Neuronal stem cell (in vitro differentiated cells): ENCODE measurements around the gene SLC47A1. TPM values are rescaled to one million over a fixed set of nuclear protein-coding genes. Genes with fewer than 3 reads are reported as not detected.
A peak's percentile ranks its signal among the peaks of the same experiment; 100 is the strongest.

Experiments used
- DNase-seq: peaks from one replicate; pipeline ENCODE4 v3.0.0-alpha.2; 2013; ENCODE audit warnings: low spot score
- H2AFZ ChIP-seq: one replicate; pipeline ENCODE4 v1.6.1; 2013; ENCODE audit warnings: mild to moderate bottlenecking, low read length, inconsistent platforms
- H2AK5ac ChIP-seq: 2 replicates; pipeline ENCODE4 v1.6.1; 2013; ENCODE audit warnings: low read depth, mild to moderate bottlenecking, inconsistent platforms, low read length, moderate library complexity, mixed read lengths
- H2BK120ac ChIP-seq: 2 replicates; pipeline ENCODE4 v1.6.1; 2013; ENCODE audit warnings: low read depth, mild to moderate bottlenecking, inconsistent platforms, low read length, moderate library complexity, mixed read lengths
- H2BK12ac ChIP-seq: one replicate; pipeline ENCODE4 v1.6.1; 2013; ENCODE audit warnings: low read length, inconsistent platforms
- H2BK15ac ChIP-seq: 2 replicates; pipeline ENCODE4 v1.6.1; 2013; ENCODE audit warnings: mild to moderate bottlenecking, low read length, inconsistent platforms, mixed read lengths
- H2BK5ac ChIP-seq: one replicate; pipeline ENCODE4 v1.6.1; 2013; ENCODE audit warnings: inconsistent platforms, mild to moderate bottlenecking, low read length, moderate library complexity
- H3K14ac ChIP-seq: one replicate; pipeline ENCODE4 v1.6.1; 2013; ENCODE audit warnings: low read length, inconsistent platforms
- H3K18ac ChIP-seq: 2 replicates; pipeline ENCODE4 v1.6.1; 2013; ENCODE audit warnings: low read length, inconsistent platforms
- H3K23ac ChIP-seq: 2 replicates; pipeline ENCODE4 v1.6.1; 2013; ENCODE audit warnings: low read depth, mild to moderate bottlenecking, mixed read lengths, low read length, inconsistent platforms; ENCODE audit not compliant: poor library complexity
- H3K27ac ChIP-seq: replicated peaks from 3 replicates; pipeline ENCODE4 v1.5.1; 2013; ENCODE audit warnings: low read length, inconsistent platforms
- H3K27me3 ChIP-seq, 3 experiments: 2 replicates each; pipeline ENCODE4 v1.6.1; 2013; ENCODE audit warnings: low read length in 3 of 3, mild to moderate bottlenecking in 2 of 3, inconsistent platforms in 1 of 3, low read depth in 1 of 3, mixed read lengths in 1 of 3, moderate library complexity in 1 of 3; ENCODE audit not compliant: control insufficient read depth in 3 of 3, insufficient read depth in 3 of 3
- H3K36me3 ChIP-seq, 2 donors: replicated peaks in 1 of 2; 2 replicates each; pipeline ENCODE4 v1.6.1; 2013; ENCODE audit warnings: low read length in 2 of 2; ENCODE audit not compliant: control insufficient read depth in 2 of 2, insufficient read depth in 2 of 2
- H3K4ac ChIP-seq: 2 replicates; pipeline ENCODE4 v1.6.1; 2013; ENCODE audit warnings: inconsistent platforms, mild to moderate bottlenecking, low read length, moderate library complexity
- H3K4me1 ChIP-seq, 2 donors: 1 replicate in 1 of 2; 2 replicates in 1 of 2; pipeline ENCODE4 v1.6.1; 2013; ENCODE audit warnings: low read length in 2 of 2, low read depth in 1 of 2; ENCODE audit not compliant: control insufficient read depth in 2 of 2, insufficient read depth in 1 of 2
- H3K4me2 ChIP-seq: one replicate; pipeline ENCODE4 v1.6.1; 2013; ENCODE audit warnings: mild to moderate bottlenecking, low read length, inconsistent platforms; ENCODE audit not compliant: insufficient read depth, poor library complexity, severe bottlenecking
- H3K4me3 ChIP-seq, 2 donors: 2 replicates each; pipeline ENCODE4 v1.5.1; 2013; ENCODE audit warnings: low read length in 2 of 2, mild to moderate bottlenecking in 2 of 2, inconsistent platforms in 1 of 2, moderate library complexity in 1 of 2
- H3K79me1 ChIP-seq: one replicate; pipeline ENCODE4 v1.6.1; 2013; ENCODE audit warnings: low read depth, mild to moderate bottlenecking, inconsistent platforms, low read length, moderate library complexity
- H3K9ac ChIP-seq: one replicate; pipeline ENCODE4 v1.6.1; 2013; ENCODE audit warnings: mild to moderate bottlenecking, low read depth, low read length, inconsistent platforms; ENCODE audit not compliant: poor library complexity
- H3K9me3 ChIP-seq, 2 donors: replicated peaks in 1 of 2; 2 replicates each; pipeline versions ENCODE3 to v1.6.1; 2013; ENCODE audit warnings: low read length in 2 of 2, mild to moderate bottlenecking in 2 of 2, inconsistent platforms in 1 of 2, low read depth in 1 of 2, mixed read lengths in 1 of 2, moderate library complexity in 1 of 2; ENCODE audit not compliant: control insufficient read depth in 2 of 2, insufficient read depth in 1 of 2
- H4K8ac ChIP-seq: one replicate; pipeline ENCODE4 v1.6.1; 2013; ENCODE audit warnings: low read depth, mild to moderate bottlenecking, inconsistent platforms, low read length, moderate library complexity
- H4K91ac ChIP-seq: one replicate; pipeline ENCODE4 v1.6.1; 2013; ENCODE audit warnings: low read length, low read depth, mild to moderate bottlenecking, inconsistent platforms; ENCODE audit not compliant: poor library complexity
- WGBS, 2 donors: extraction: QIAGEN DNeasy Blood & Tissue Kit; methylation state at CpG; one replicate each; pipeline ENCODE4 v1.1.7; 2013; ENCODE audit warnings: missing lambda C conversion rate in 2 of 2, mixed read lengths in 1 of 2; ENCODE audit not compliant: insufficient read length in 2 of 2, insufficient replicate concordance in 1 of 2; ENCODE audit errors: extremely low coverage in 2 of 2; 5-methylcytosine and 5-hydroxymethylcytosine counted together
- polyA plus RNA-seq, 2 experiments: library from polyadenylated mRNA; stranded (reverse); fragments of 200-250 nt; gene quantifications; one replicate each; pipeline ENCODE4 v1.2.3, GENCODE V29; 2013

The SLC47A1 gene, protein sequence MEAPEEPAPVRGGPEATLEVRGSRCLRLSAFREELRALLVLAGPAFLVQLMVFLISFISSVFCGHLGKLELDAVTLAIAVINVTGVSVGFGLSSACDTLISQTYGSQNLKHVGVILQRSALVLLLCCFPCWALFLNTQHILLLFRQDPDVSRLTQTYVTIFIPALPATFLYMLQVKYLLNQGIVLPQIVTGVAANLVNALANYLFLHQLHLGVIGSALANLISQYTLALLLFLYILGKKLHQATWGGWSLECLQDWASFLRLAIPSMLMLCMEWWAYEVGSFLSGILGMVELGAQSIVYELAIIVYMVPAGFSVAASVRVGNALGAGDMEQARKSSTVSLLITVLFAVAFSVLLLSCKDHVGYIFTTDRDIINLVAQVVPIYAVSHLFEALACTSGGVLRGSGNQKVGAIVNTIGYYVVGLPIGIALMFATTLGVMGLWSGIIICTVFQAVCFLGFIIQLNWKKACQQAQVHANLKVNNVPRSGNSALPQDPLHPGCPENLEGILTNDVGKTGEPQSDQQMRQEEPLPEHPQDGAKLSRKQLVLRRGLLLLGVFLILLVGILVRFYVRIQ
- polyA plus RNA-seq (2013, experiment 1 of 2): 1.4 TPM
- 1.0 TPM for polyA plus RNA-seq (2013, experiment 2 of 2)

DNA sequence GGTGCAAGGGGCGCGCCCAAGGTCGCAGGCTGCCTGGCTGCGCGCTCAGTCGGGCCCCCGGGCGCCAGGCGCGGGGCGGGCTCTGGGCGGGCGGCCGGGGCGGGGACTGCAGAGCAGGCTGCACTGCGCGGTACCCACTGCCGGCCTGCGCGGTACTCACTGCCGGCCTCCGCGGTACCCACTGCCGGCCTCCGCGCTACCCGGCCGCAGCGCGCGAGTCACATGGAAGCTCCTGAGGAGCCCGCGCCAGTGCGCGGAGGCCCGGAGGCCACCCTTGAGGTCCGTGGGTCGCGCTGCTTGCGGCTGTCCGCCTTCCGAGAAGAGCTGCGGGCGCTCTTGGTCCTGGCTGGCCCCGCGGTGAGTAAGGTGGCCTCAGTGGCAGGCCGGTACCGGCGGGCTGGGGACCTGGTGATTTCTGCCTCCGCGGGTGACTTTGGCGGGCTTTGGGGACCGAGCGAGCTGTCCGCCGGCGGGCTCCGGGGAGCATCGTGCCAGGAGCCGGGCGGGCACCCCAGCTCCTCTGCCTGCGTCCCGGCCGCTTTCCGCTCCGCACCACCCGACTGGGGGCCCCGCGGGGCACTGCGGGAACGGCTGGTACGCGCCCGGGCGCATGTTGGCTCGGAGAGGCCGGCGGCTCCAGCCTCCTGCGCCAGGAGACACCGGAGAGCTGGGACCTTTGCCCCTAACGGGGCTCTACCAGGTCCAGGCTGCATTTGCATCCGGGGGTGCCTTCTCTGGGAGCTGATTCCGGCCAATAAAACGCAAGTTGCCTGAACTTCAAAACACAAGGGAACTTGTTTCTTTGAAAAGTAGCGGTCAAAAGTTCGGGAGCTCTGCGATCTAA lies at the start of gene SLC47A1:
SLC47A1 (plus strand) TSS at position 137 of the 844 bp plus-strand sequence; CDS start at position 223, 86 bp downstream.
- Histone ChIP-seq H2BK15ac (no peak within 1 kb of the TSS), H3K27me3 (peaks cover 9 to 79% (median 31%) of the 10 kb centered on the region in 3 experiments)
- WGBS, 2 donors: no CpG with 5 or more reads among the region's 87 CpGs

DNA sequence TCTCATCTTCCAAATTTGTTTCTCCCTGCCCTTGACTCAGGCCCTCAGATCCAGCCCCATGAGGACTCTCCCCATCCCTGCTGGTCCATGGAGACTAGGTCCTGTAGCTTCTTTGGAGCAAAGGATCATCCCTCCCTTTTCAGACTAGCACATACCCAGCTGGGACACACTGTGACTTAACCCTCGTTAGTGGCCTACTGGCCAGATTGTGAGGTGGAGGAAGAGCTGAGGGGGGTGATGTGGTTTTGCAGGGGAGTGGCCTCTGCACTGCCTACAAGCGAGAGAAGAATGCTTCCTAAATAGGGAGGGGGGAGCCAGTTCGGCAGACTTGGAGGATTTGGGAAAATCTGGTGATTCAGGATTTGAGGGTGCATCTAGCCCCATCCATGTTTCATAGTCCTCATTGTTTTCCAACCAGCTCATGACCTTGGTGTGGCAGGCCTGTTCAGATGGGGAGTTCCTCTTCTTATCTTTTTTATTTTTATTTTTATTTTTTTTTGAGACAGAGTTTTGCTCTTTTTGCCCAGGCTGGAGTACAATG lies 47.8 kb upstream of the SLC47A1 start:
- no peak overlapping the region for H2BK12ac ChIP-seq
- H3K14ac ChIP-seq: no peak overlapping the region
- no peak overlapping the region for H3K4ac ChIP-seq
- no peak overlapping the region for H4K91ac ChIP-seq
- H3K79me1 ChIP-seq: no peaks in the 10 kb centered on the region
- peaks cover 0 to 9% of the 10 kb centered on the region in 2 donors for H3K4me1 ChIP-seq
- no peak overlapping the region for H3K23ac ChIP-seq
- peak overlapping the region in 1 of 2 donors; percentile 40 for H3K4me3 ChIP-seq
- no peak for DNase-seq
- no CpG with 5 or more reads among the region's 3 CpGs for WGBS, 2 donors
- H3K9ac ChIP-seq: no peak overlapping the region
- H3K18ac ChIP-seq: no peak overlapping the region
- H3K36me3 ChIP-seq: no peaks in the 10 kb centered on the region
- H2BK15ac ChIP-seq: no peak overlapping the region
- no peak overlapping the region for H2BK120ac ChIP-seq
- H3K27ac ChIP-seq: no peak overlapping the region
- H3K4me2 ChIP-seq: no peak overlapping the region
- no peaks in the 10 kb centered on the region for H3K9me3 ChIP-seq
- H4K8ac ChIP-seq: no peak overlapping the region
- H2BK5ac ChIP-seq: no peak overlapping the region
- no peak overlapping the region for H2AK5ac ChIP-seq
- H3K27me3 ChIP-seq: no peaks in the 10 kb centered on the region
- no peak overlapping the region for H2AFZ ChIP-seq

More for the DNA sequence above, at the start of gene SLC47A1:
- Histone ChIP-seq H4K8ac (no peak within 1 kb of the TSS), H3K4me1 (peaks cover 4 to 5% of the 10 kb centered on the region in 2 donors), H2BK5ac (no peak within 1 kb of the TSS), H3K14ac (no peak within 1 kb of the TSS), H3K9me3 (no peaks in the 10 kb centered on the region), H2AK5ac (no peak within 1 kb of the TSS), H3K23ac (no peak within 1 kb of the TSS), H2BK120ac (no peak within 1 kb of the TSS), H3K36me3 (no peaks in the 10 kb centered on the region), H3K4me2 (peak within 1 kb of the TSS; percentile 91), H2AFZ (peak within 1 kb of the TSS; percentile 83), H3K9ac (peak within 1 kb of the TSS; percentile 33), H3K79me1 (no peaks in the 10 kb centered on the region), H3K27ac (no peak within 1 kb of the TSS), H3K4ac (no peak within 1 kb of the TSS), H3K18ac (peak within 1 kb of the TSS; percentile 81), H4K91ac (no peak within 1 kb of the TSS), H2BK12ac (no peak within 1 kb of the TSS), H3K4me3 (peak within 1 kb of the TSS; percentile 20 to 82)
- peak; percentile 40 for DNase-seq

DNA sequence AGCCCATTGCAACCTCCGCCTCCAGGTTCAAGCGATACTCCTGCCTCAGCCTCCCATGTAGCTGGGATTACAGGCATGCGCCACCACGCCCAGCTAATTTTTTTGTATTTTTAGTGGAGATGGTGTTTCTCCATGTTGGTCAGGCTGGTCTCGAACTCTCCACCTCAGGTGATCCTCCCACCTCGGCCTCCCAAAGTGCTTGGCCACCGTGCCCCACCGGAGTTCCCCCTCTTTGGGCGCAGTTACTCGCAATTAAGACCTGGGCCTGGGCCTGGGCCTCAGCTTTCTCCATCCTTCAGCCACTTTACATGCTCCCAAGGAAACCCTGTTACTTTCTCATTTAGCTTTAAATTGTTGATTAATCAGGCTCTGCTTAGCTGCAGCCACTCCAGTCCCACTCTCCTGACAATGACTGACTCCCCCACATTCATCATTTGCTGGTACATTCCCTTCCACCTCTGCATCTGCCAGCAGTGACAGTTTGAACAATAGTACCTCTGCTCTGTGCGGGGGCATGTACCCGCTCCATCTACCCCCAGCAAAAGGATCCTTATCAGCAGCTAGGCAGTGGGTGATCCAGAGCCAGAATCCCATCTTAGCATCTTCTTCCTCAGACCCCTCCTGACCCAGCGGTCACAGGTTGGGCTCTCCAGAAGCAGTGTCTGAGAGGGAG lies 47.2 kb upstream of the SLC47A1 start:
- Histone ChIP-seq H3K27ac (no peak overlapping the region), H4K8ac (no peak overlapping the region), H3K18ac (no peak overlapping the region), H2AFZ (no peak overlapping the region), H3K4me3 (no peak overlapping the region), H4K91ac (no peak overlapping the region), H3K9me3 (no peaks in the 10 kb centered on the region), H2BK5ac (no peak overlapping the region), H3K27me3 (no peaks in the 10 kb centered on the region), H3K4ac (no peak overlapping the region), H2AK5ac (no peak overlapping the region), H3K14ac (no peak overlapping the region), H3K4me1 (peaks cover 0 to 9% of the 10 kb centered on the region in 2 donors), H3K9ac (no peak overlapping the region), H3K23ac (no peak overlapping the region), H2BK12ac (no peak overlapping the region), H3K36me3 (no peaks in the 10 kb centered on the region), H2BK120ac (no peak overlapping the region), H3K79me1 (no peaks in the 10 kb centered on the region), H2BK15ac (no peak overlapping the region), H3K4me2 (no peak overlapping the region)
- no peak for DNase-seq
- WGBS, 2 donors: no CpG with 5 or more reads among the region's 13 CpGs
